ENCODE data around the gene SEMA3A.

DNA sequence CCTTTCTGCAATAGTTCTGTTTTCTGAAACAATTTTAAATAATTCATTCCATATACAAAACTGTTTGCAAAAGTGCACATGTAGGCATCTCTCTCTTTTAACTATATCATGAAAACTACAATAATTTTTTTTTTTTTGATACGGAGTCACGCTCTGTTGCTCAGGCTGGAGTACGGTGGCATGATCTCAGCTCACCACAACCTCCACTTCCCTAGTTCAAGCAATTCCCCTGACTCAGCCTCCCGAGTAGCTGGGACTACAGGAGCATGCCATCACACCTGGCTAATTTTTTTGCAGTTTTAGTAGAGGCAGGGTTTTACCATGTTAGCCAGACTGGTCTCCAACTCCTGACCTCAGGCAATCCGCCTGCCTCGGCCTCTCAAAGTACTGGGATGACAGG is 44.0 kb upstream of the SEMA3A start:
- TF ChIP-seq, protein P1, sequence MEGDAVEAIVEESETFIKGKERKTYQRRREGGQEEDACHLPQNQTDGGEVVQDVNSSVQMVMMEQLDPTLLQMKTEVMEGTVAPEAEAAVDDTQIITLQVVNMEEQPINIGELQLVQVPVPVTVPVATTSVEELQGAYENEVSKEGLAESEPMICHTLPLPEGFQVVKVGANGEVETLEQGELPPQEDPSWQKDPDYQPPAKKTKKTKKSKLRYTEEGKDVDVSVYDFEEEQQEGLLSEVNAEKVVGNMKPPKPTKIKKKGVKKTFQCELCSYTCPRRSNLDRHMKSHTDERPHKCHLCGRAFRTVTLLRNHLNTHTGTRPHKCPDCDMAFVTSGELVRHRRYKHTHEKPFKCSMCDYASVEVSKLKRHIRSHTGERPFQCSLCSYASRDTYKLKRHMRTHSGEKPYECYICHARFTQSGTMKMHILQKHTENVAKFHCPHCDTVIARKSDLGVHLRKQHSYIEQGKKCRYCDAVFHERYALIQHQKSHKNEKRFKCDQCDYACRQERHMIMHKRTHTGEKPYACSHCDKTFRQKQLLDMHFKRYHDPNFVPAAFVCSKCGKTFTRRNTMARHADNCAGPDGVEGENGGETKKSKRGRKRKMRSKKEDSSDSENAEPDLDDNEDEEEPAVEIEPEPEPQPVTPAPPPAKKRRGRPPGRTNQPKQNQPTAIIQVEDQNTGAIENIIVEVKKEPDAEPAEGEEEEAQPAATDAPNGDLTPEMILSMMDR (IDR thresholded peaks at IDR 0.05): no peak
- TF ChIP-seq POLR2A (IDR thresholded peaks at IDR 0.05) (no peak), EP300 (IDR thresholded peaks at IDR 0.05) (no peak), POLR2AphosphoS5 (IDR thresholded peaks at IDR 0.05) (no peak)

Measured in sigmoid colon (tissue), 4 donors.